GM18498 (cell line): ENCODE results near the gene UPF3A.
"Not testable (repeated sequence)": the region's sequence is repeated elsewhere in the genome, so short reads cannot be mapped to it uniquely, and the experiment has no call there.

Experiments
- ATAC-seq: cut with Tn5 transposase; IDR thresholded peaks from one replicate; pipeline ENCODE4 v1.9.1; 2021; ENCODE audit warnings: mild to moderate bottlenecking, moderate library complexity; ENCODE audit not compliant: unreplicated experiment

UPF3A gene

GRCh38 chr13:114333881-114334280 is 52.5 kb downstream of the UPF3A start:
- ATAC-seq = not testable (repeated sequence)

DNA sequence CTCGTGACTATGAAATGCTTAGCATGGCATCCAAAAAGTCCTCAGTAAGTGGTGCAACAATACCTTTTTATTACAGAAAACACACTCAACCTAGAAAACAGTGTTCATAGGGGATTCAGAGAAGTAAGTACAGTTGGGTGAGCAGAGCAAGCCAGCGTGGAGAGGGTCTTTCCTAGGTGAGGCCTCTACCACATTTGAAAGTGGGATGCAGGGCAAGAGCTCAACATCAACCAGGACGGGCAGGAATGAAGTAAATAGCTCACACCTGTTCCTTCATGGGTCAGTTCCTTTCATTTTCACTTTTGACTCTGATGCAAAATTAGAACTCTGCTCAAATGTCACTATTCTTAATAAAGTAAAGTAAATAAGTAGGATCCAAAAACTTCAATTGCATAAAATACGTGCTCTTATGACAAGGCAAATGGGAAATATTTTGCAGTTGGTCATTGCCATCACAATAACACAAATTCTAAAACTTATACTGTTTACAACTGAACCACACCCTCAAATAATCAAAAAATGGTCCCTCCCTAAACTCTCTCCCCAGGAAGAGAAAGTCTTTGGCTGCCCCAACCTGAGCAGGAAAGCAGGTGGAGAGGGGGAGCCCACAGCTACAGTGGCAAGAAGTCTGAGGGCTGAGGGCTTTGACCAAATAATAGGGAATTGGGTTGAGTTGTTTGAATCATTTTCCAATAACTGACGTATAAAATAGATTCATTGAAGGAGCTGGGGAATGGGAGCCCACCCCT is 53.1 kb downstream of the UPF3A start:
- no peak for ATAC-seq

DNA sequence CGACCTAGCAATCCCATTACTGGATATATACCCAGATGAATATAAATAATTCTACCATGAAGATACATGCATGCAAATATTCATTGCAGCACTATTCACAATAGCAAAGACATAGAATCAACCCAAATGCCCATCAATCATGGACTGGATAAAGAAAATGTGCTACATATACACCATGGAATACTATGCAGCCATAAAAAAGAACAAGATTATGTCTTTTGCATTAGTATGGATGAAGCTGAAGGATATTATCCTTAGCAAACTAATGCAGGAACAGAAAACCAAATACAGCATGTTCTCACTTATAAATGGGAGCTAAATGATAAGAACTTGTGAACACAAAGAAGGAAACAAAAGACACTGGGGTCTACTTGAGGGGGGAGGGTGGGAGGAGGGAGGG is 55.1 kb downstream of the UPF3A start:
- ATAC-seq = not testable (repeated sequence)

DNA sequence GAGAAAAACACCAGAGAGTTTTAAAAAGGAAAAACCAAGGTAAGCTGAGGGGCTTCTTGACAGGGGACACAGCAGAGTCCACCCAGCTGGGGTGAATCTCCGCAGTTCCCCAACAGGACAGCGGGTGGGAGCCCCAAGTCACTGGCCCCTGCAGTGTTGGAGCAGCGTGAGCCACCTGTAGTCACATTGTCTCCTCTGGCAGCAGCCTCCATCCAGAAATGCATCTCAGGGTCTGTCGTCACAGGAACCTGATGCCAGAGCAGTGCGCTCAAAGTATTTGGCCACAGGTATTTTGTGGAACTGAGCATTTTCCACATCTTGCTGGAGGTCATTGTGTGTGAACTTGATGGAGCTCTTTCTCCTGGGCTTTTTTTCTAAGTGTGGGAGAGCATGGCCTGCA is 57.6 kb downstream of the UPF3A start:
- no peak for ATAC-seq

- ATAC-seq = no peak
Measured at GRCh38 chr13:114339857-114340534, 58.6 kb downstream of the UPF3A start.

- no peak for ATAC-seq
Measured at GRCh38 chr13:114341003-114341777, 59.8 kb downstream of the UPF3A start.

DNA sequence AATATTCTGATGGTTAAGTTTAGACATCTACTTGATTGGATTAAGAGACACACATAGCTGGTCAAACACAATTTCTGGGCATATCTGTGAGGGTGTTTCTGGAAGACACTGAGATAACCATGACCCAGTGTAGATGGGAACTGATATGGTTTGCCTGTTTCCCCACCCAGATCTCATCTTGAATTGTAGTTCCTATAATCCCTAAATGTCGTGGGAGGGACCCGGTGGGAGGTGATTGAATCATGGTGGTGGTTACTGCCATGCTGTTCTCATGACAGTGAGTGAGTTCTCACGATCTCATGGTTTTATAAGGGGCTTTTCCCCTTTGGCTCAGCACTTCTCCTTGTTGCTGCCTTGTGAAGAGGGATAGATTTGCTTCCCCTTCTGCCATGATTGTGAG is 65.9 kb downstream of the UPF3A start:
- not testable (repeated sequence) for ATAC-seq

DNA sequence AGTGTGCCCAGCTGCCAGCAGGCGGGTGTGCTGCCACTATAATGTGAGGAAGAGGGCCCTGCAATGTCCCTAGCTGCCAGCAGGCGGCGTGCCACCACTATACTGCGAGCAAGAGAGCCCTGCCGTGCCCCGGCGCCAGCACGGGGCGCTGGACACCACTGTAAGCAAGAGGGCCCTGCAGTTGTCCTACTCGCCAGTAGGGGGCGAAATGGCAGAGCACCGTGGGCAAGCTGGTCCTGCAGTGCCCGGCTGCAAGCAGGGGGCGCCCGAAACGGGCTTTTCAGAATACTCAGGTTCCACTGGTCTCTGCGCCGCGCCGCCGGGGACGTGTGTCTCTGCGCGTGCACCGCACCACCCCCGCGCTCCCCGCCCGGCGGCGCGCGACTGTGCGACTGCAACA is 71.4 kb downstream of the UPF3A start:
- not testable (repeated sequence) for ATAC-seq

DNA sequence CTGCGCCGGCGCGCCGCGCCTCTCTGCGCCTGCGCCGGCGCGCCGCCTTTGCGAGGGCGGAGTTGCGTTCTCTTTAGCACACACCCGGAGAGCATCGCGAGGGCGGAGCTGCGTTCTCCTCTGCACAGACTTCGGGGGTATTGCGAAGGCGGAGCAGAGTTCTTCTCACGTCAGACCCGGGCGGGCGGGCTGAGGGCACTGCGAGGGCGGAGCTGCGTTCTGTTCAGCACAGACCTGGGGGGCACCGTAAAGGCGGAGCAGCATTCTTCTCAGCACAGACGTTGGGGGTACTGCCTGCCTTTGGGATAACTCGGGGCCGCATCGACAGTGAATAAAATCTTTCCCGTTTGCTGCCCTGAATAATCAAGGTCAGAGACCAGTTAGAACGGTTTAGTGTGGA is 72.0 kb downstream of the UPF3A start:
- not testable (repeated sequence) for ATAC-seq
